Prostate gland (tissue), 2 donors: ENCODE results near the gene TMEM82. TPM values are rescaled to one million over a fixed set of nuclear protein-coding genes. Genes with fewer than 3 reads are reported as not detected.

Experiments
- DNase-seq: peaks from one replicate; pipeline ENCODE4 v3.0.0-alpha.2; 2019; ENCODE audit warnings: low spot score
- H3K27ac ChIP-seq, 2 donors: fragments of 200-600 bp; sonication (generic); 2 replicates each; pipeline ENCODE4 v1.5.1; 2017 to 2019
- H3K27me3 ChIP-seq: fragments of 200-600 bp; sonication (generic); replicated peaks from 2 replicates; pipeline ENCODE4 v1.5.1; 2019; ENCODE audit not compliant: insufficient read depth
- H3K36me3 ChIP-seq, 2 donors: fragments of 200-600 bp; sonication (generic); 1 replicate in 1 of 2; 2 replicates in 1 of 2; pipeline versions ENCODE4 v1.5.1 to v1.8.1; 2017 to 2019
- H3K4me1 ChIP-seq: fragments of 200-600 bp; sonication (generic); replicated peaks from 2 replicates; pipeline ENCODE4 v1.5.1; 2019
- H3K4me3 ChIP-seq, 2 donors: fragments of 200-600 bp; sonication (generic); 2 replicates each; pipeline ENCODE4 v1.5.1; 2017 to 2019
- H3K9me3 ChIP-seq: fragments of 200-600 bp; sonication (generic); 2 replicates; pipeline ENCODE4 v1.5.1; 2017
- POLR2A ChIP-seq: fragments of 450-650 bp; IDR thresholded peaks from one replicate; pipeline ENCODE4 v1.6.1; 2016; ENCODE audit warnings: antibody characterized with exemption, mild to moderate bottlenecking
- POLR2AphosphoS5 ChIP-seq: sonication (generic); formaldehyde crosslinking; IDR thresholded peaks from one replicate; pipeline ENCODE4 v1.6.1; 2017; ENCODE audit warnings: antibody characterized with exemption
- WGBS: methylation state at CpG from one replicate; pipeline ENCODE4 v1.1.5; 2018; 5-methylcytosine and 5-hydroxymethylcytosine counted together
- intact Hi-C: fragments of 100-400 bp; cut with DNase I; formaldehyde crosslinking; loops from one replicate; pipeline ENCODE4 v1.14.2; 2022
- total RNA-seq, 2 donors: library from RNA; depleted of rRNA; stranded (reverse); fragments of >200 nt; gene quantifications; one replicate each; pipeline ENCODE4 v1.1.0, GENCODE V29; 2016
- TF ChIP-seq, protein P1 (sequence below), 4 experiments: fragments of 200-600 bp in 2 of 4; fragments of 450-650 bp in 2 of 4; sonication (generic) in 2 of 4; IDR thresholded peaks; 1 replicate in 3 of 4; 2 replicates in 1 of 4; pipeline ENCODE4 v1.5.1; 2016 to 2019; ENCODE audit warnings: antibody characterized with exemption in 4 of 4, mild to moderate bottlenecking in 2 of 4, moderate library complexity in 2 of 4

The TMEM82 gene
- total RNA-seq, 2 donors from 2014 or later, result not detected

- Histone ChIP-seq H3K4me1 (no peaks in the 10 kb centered on the region), H3K27ac (no peak overlapping the region), H3K27me3 (no peaks in the 10 kb centered on the region), H3K36me3 (no peaks in the 10 kb centered on the region), H3K4me3 (no peak overlapping the region), H3K9me3 (no peaks in the 10 kb centered on the region)
- TF ChIP-seq POLR2AphosphoS5 (no peak), POLR2A (no peak)
- TF ChIP-seq, protein P1, sequence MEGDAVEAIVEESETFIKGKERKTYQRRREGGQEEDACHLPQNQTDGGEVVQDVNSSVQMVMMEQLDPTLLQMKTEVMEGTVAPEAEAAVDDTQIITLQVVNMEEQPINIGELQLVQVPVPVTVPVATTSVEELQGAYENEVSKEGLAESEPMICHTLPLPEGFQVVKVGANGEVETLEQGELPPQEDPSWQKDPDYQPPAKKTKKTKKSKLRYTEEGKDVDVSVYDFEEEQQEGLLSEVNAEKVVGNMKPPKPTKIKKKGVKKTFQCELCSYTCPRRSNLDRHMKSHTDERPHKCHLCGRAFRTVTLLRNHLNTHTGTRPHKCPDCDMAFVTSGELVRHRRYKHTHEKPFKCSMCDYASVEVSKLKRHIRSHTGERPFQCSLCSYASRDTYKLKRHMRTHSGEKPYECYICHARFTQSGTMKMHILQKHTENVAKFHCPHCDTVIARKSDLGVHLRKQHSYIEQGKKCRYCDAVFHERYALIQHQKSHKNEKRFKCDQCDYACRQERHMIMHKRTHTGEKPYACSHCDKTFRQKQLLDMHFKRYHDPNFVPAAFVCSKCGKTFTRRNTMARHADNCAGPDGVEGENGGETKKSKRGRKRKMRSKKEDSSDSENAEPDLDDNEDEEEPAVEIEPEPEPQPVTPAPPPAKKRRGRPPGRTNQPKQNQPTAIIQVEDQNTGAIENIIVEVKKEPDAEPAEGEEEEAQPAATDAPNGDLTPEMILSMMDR (IDR thresholded peaks at IDR 0.05), result no peak
- intact Hi-C loops, result no loop called here
- DNase-seq, result no peak
- WGBS, result 86% methylated on average over 8 of the region's 8 CpGs
Measured at GRCh38 chr1:15785683-15786082, 43.4 kb downstream of the TMEM82 start.

GRCh38 chr1:15786581-15786980, 44.3 kb downstream of the TMEM82 start:
- Histone ChIP-seq H3K4me1 (no peaks in the 10 kb centered on the region), H3K4me3 (no peak overlapping the region), H3K27ac (no peak overlapping the region), H3K9me3 (no peaks in the 10 kb centered on the region), H3K36me3 (no peaks in the 10 kb centered on the region), H3K27me3 (no peaks in the 10 kb centered on the region)
- WGBS, result 49% methylated on average over 10 of the region's 10 CpGs
- DNase-seq, result no peak
- intact Hi-C loops, result no loop called here
- TF ChIP-seq POLR2AphosphoS5, result no peak
- TF ChIP-seq POLR2A, result no peak
- TF ChIP-seq, protein P1 (IDR thresholded peaks at IDR 0.05), result no peak

- Histone ChIP-seq H3K27ac (no peak overlapping the region), H3K9me3 (no peaks in the 10 kb centered on the region), H3K36me3 (no peaks in the 10 kb centered on the region), H3K27me3 (no peaks in the 10 kb centered on the region), H3K4me3 (no peak overlapping the region), H3K4me1 (no peaks in the 10 kb centered on the region)
- whole genome bisulfite sequencing, result 78% methylated on average over 13 of the region's 13 CpGs
- TF ChIP-seq POLR2AphosphoS5 (no peak), POLR2A (no peak)
- TF ChIP-seq, protein P1 (IDR thresholded peaks at IDR 0.05), result no peak
- DNase-seq, result no peak
- intact Hi-C loops, result no loop called here
Measured at GRCh38 chr1:15788624-15789301, 46.5 kb downstream of the TMEM82 start.

DNA sequence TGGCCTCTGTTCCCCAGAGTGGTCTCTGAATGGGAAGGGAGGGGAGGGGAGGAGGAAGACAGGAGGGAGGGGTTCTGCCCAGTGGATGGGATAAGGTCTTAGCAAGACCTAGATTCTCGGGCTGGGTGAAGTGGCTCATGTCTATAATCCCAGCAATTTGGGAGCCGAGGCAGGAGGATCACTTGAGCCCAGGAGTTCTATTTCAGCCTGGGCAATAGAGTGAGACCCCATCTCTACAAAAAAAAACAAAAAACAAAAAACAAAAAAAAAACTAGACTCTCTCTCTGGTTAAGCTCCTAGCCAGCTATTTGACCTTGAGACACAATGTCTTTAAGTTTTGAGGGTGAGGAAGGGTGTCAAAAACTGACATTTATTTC, 53.8 kb downstream of the TMEM82 start:
- intact Hi-C loops, result no loop called here
- H3K27me3 ChIP-seq, result no peaks in the 10 kb centered on the region
- no peak overlapping the region for H3K4me3 ChIP-seq
- TF ChIP-seq POLR2AphosphoS5 (no peak), POLR2A (no peak)
- TF ChIP-seq, protein P1 (IDR thresholded peaks at IDR 0.05), result no peak
- no peaks in the 10 kb centered on the region for H3K9me3 ChIP-seq
- WGBS, result 92% methylated on average over 2 of the region's 2 CpGs
- H3K27ac ChIP-seq, result peak overlapping the region; percentile 25 to 71
- H3K36me3 ChIP-seq, result no peaks in the 10 kb centered on the region
- DNase-seq, result no peak
- peaks cover 25% of the 10 kb centered on the region for H3K4me1 ChIP-seq

Other genes with a start within 250 kb of the TMEM82 start
- 10 to 100 TPM; 22.2 to 46.1 TPM for gene CASP9, start 218.3 kb upstream of the TMEM82 start, total RNA-seq
- gene DNAJC16, start 215.7 kb upstream of the TMEM82 start, total RNA-seq, result 10 to 100 TPM; 21.5 to 27.2 TPM
- 1 to 10 TPM in 1 of 2 donors, under 1 TPM in 1; 0.96 to 1.9 TPM for gene AGMAT, start 157.4 kb upstream of the TMEM82 start, total RNA-seq
- 10 to 100 TPM; 47.5 to 58.4 TPM for gene DDI2, start 125.0 kb upstream of the TMEM82 start, total RNA-seq
- gene PLEKHM2, start 58.2 kb upstream of the TMEM82 start, total RNA-seq, result 10 to 100 TPM; 29.0 to 60.4 TPM
- gene SLC25A34, start 6.2 kb upstream of the TMEM82 start, total RNA-seq, result 1 to 10 TPM; 1.1 to 1.4 TPM
- 100 to 1,000 TPM in 1 of 2 donors, 10 to 100 TPM in 1; 33.1 to 111 TPM for gene FBLIM1, start 16.3 kb downstream of the TMEM82 start, total RNA-seq
- 1 to 10 TPM; 1.6 to 2.4 TPM for gene UQCRHL, start 65.2 kb downstream of the TMEM82 start, total RNA-seq
- 10 to 100 TPM; 31.9 to 48.3 TPM for gene SPEN, start 105.2 kb downstream of the TMEM82 start, total RNA-seq
- gene ZBTB17, start 233.6 kb downstream of the TMEM82 start, total RNA-seq, result 10 to 100 TPM; 28.2 to 50.8 TPM